Suprapubic skin (tissue), 4 donors: ENCODE data around the gene PARL. TPM values are rescaled to one million over a fixed set of nuclear protein-coding genes. Genes with fewer than 3 reads are reported as not detected.

Experiments
- DNase-seq, 2 donors: peaks; one replicate each; pipeline ENCODE4 v3.0.0-alpha.2; 2019; ENCODE audit warnings: low spot score in 2 of 2
- H3K27ac ChIP-seq: fragments of 200-600 bp; sonication (generic); one replicate; pipeline ENCODE4 v1.5.1; 2019
- H3K27me3 ChIP-seq: fragments of 200-600 bp; sonication (generic); one replicate; pipeline ENCODE4 v1.5.1; 2019
- H3K36me3 ChIP-seq: fragments of 200-600 bp; sonication (generic); one replicate; pipeline ENCODE4 v1.5.1; 2019
- H3K4me1 ChIP-seq: fragments of 200-600 bp; sonication (generic); one replicate; pipeline ENCODE4 v1.5.1; 2019
- H3K4me3 ChIP-seq: fragments of 200-600 bp; sonication (generic); one replicate; pipeline ENCODE4 v1.5.1; 2019; ENCODE audit warnings: mild to moderate bottlenecking
- H3K9me3 ChIP-seq: fragments of 200-600 bp; sonication (generic); one replicate; pipeline ENCODE4 v1.5.1; 2019
- EP300 ChIP-seq: sonication (generic); formaldehyde crosslinking; IDR thresholded peaks from one replicate; pipeline ENCODE4 v1.6.1; 2017; ENCODE audit warnings: antibody characterized with exemption
- POLR2A ChIP-seq, 2 donors: fragments of 450-650 bp; IDR thresholded peaks; one replicate each; pipeline ENCODE4 v1.6.1; 2017; ENCODE audit warnings: antibody characterized with exemption in 2 of 2, mild to moderate bottlenecking in 2 of 2, moderate library complexity in 2 of 2
- POLR2AphosphoS5 ChIP-seq, 3 donors: sonication (generic); formaldehyde crosslinking; IDR thresholded peaks; one replicate each; pipeline ENCODE4 v1.6.1; 2017; ENCODE audit warnings: antibody characterized with exemption in 3 of 3
- WGBS: methylation state at CpG from one replicate; pipeline ENCODE4 v1.1.5; 2018; 5-methylcytosine and 5-hydroxymethylcytosine counted together
- total RNA-seq, 4 donors: library from RNA; depleted of rRNA; stranded (reverse); fragments of >200 nt; gene quantifications; one replicate each; pipeline ENCODE4 v1.1.0, GENCODE V29; 2016
- TF ChIP-seq, protein P1 (sequence below), 2 donors: fragments of 200-600 bp in 1 of 2; fragments of 450-650 bp in 1 of 2; sonication (generic) in 1 of 2; IDR thresholded peaks; one replicate each; pipeline ENCODE4 v1.5.1; 2016 to 2019; ENCODE audit warnings: antibody characterized with exemption in 2 of 2, mild to moderate bottlenecking in 1 of 2, moderate library complexity in 1 of 2

PARL gene
- total RNA-seq, 4 donors from 2014 or later: 26.5 to 41.3 (median 32.9) TPM

DNA sequence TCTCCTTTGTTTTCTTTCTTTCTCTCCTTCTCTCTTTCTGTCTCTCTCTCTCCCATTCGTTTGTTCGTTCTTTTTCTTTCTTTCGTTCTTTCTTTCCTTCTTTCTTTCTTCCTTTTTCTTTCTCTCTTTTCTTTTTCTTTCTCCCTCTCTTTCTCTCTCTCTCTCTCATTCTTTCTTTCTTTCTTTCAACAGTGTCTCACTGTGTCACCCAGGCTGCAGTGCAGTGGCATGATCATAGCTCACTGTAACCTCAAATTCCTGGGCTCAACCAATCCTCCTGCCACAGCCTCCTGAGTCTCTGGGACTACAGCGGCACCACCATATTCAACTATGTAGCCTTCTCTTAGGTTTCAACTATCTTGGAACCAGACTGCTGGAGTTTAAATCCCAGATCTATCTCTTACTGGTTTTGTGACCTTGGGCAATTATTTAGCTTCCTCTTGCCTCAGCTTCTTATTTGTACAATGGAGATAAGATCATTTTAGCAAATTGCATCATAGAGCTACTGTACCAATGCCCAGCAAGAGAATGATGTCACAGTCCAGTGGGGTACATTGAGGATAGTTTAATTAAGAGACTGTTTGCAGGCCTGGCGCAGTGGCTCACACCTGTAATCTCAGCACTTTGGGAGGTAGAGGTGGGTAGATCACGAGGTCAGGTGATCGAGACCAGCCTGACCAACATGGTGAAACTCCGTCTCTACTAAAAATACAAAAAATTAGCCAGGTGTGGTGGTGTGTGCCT is 27.3 kb upstream of the PARL start:
- H3K36me3 ChIP-seq: no peaks in the 10 kb centered on the region
- no peak for DNase-seq
- H3K4me3 ChIP-seq: no peak overlapping the region
- 92% methylated on average over 8 of the region's 8 CpGs for WGBS
- H3K9me3 ChIP-seq: no peaks in the 10 kb centered on the region
- H3K27me3 ChIP-seq: no peaks in the 10 kb centered on the region
- TF ChIP-seq POLR2AphosphoS5 (IDR thresholded peaks at IDR 0.05): no peak
- TF ChIP-seq, protein P1, sequence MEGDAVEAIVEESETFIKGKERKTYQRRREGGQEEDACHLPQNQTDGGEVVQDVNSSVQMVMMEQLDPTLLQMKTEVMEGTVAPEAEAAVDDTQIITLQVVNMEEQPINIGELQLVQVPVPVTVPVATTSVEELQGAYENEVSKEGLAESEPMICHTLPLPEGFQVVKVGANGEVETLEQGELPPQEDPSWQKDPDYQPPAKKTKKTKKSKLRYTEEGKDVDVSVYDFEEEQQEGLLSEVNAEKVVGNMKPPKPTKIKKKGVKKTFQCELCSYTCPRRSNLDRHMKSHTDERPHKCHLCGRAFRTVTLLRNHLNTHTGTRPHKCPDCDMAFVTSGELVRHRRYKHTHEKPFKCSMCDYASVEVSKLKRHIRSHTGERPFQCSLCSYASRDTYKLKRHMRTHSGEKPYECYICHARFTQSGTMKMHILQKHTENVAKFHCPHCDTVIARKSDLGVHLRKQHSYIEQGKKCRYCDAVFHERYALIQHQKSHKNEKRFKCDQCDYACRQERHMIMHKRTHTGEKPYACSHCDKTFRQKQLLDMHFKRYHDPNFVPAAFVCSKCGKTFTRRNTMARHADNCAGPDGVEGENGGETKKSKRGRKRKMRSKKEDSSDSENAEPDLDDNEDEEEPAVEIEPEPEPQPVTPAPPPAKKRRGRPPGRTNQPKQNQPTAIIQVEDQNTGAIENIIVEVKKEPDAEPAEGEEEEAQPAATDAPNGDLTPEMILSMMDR (IDR thresholded peaks at IDR 0.05): no peak
- TF ChIP-seq EP300: no peak
- no peak for TF ChIP-seq POLR2A (IDR thresholded peaks at IDR 0.05)
- no peak overlapping the region for H3K27ac ChIP-seq
- no peaks in the 10 kb centered on the region for H3K4me1 ChIP-seq

DNA sequence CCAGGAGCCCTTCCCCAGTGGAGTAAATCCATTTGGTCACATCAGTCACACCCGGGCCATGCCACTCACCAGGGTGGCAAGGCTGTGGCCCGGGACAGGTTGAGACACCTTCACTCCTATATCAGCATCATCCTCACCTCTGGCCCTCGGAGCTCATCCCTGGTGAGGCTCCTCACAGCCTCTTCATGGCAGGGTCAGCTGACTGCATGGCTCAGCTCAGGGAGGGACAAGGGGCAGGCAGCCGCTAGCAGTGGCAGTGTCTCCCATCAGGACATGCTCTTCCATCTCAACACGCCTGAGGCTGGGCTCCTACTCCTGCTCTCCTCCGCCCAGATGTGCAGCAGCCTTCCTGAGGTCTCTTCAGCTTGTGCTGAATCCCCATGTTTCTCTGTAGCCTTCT is 26.4 kb upstream of the PARL start:
- 71% methylated on average over 6 of the region's 6 CpGs for WGBS
- Histone ChIP-seq H3K27ac (no peak overlapping the region), H3K36me3 (no peaks in the 10 kb centered on the region), H3K4me3 (no peak overlapping the region), H3K9me3 (no peaks in the 10 kb centered on the region), H3K27me3 (no peaks in the 10 kb centered on the region), H3K4me1 (no peaks in the 10 kb centered on the region)
- TF ChIP-seq POLR2AphosphoS5 (IDR thresholded peaks at IDR 0.05) (no peak), POLR2A (IDR thresholded peaks at IDR 0.05) (no peak), EP300 (no peak)
- TF ChIP-seq, protein P1 (IDR thresholded peaks at IDR 0.05): no peak
- no peak for DNase-seq

DNA sequence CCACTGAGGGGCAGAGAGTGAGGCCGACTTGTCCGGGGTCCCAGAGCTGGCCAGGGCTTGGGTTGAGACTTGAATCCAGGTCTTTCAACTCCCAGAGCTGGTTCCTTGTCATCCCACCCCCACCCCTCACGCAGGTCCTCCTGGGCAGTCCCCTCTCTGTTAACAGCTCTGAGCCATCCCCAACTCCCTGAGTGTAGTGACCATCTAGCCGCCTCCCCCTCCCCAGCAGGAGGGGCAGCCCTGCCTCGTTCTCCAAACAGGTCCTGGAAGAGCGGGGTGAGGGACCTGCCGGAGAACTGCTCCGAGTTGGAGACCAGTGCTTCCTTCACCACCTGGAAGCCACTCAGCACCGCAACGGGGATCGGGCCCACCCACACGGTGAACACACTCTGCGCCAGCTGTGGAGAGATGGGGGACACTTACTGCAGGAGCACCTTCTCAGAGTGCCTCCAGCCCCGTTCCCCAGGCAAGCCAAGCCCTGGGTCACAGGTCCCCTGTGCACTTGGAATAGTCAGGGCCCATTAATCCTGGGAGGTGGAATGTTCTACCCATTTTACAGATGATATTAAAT is 24.4 kb upstream of the PARL start:
- 79% methylated on average over 10 of the region's 14 CpGs for WGBS
- Histone ChIP-seq H3K36me3 (no peaks in the 10 kb centered on the region), H3K27ac (no peak overlapping the region), H3K4me1 (no peaks in the 10 kb centered on the region), H3K9me3 (no peaks in the 10 kb centered on the region), H3K27me3 (no peaks in the 10 kb centered on the region), H3K4me3 (no peak overlapping the region)
- no peak for DNase-seq
- TF ChIP-seq EP300 (no peak), POLR2A (IDR thresholded peaks at IDR 0.05) (no peak), POLR2AphosphoS5 (IDR thresholded peaks at IDR 0.05) (no peak)
- TF ChIP-seq, protein P1 (IDR thresholded peaks at IDR 0.05): no peak

DNA sequence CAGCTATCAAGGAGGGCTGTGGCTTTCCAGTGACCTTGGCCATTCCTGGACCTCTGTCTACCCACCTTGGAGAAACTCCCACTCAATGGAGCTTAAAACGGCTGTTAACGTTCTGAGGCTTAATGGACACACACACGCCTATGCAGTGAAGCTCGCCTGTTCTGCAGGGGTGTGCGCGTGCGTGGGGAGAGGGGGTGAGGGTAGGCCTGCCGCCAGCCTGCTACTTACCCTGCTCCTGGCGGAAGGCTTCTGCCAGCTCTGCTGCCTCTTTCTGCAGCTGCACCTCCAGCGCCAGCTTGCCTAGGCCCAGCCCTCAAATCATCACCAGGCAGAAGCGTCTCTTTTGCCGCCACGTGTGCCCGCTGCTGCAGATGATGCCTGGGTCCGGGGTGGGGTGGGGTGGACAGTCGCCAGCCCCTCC is 23.2 kb upstream of the PARL start:
- H3K27ac ChIP-seq: no peak overlapping the region
- H3K36me3 ChIP-seq: no peaks in the 10 kb centered on the region
- no peaks in the 10 kb centered on the region for H3K9me3 ChIP-seq
- H3K4me3 ChIP-seq: no peak overlapping the region
- no peaks in the 10 kb centered on the region for H3K4me1 ChIP-seq
- WGBS: 82% methylated on average over 9 of the region's 16 CpGs
- H3K27me3 ChIP-seq: no peaks in the 10 kb centered on the region
- DNase-seq: no peak
- TF ChIP-seq POLR2AphosphoS5 (IDR thresholded peaks at IDR 0.05): no peak
- TF ChIP-seq EP300: no peak
- TF ChIP-seq, protein P1 (IDR thresholded peaks at IDR 0.05): no peak

DNA sequence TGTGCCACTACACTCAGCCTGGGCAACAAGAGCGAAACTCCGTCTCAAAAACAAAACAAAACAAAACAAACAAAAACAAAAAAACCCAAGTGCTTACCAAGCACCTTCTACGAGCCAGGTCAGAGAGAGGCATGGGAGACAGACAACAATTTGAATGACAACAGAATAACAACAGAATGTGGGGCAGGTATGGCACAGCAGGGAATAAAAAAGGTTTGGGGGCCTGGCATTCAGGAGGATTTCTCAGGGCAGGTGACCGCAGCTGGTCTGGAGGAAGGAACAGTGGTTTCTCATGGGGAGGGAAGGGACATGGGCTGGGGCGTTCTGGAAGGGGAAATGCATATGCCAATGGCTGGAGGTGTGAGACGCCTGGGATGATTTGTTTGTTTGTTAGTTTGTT is 22.5 kb upstream of the PARL start:
- no peak for DNase-seq
- Histone ChIP-seq H3K4me1 (no peaks in the 10 kb centered on the region), H3K27me3 (no peaks in the 10 kb centered on the region), H3K9me3 (no peaks in the 10 kb centered on the region), H3K36me3 (no peaks in the 10 kb centered on the region), H3K4me3 (no peak overlapping the region), H3K27ac (no peak overlapping the region)
- WGBS: 63% methylated on average over 6 of the region's 6 CpGs
- TF ChIP-seq EP300 (no peak), POLR2A (IDR thresholded peaks at IDR 0.05) (no peak), POLR2AphosphoS5 (IDR thresholded peaks at IDR 0.05) (no peak)
- TF ChIP-seq, protein P1 (IDR thresholded peaks at IDR 0.05): no peak
